ENCODE data around the gene FAM184A.

GRCh38 chr6:118939683-118940082, 138.8 kb downstream of the FAM184A start:
- TF ChIP-seq POLR2A (IDR thresholded peaks at IDR 0.05): no peak
- TF ChIP-seq CTCF (IDR thresholded peaks at IDR 0.05): no peak
- no peak for TF ChIP-seq POLR2AphosphoS5 (IDR thresholded peaks at IDR 0.05)
- no peak for TF ChIP-seq EP300 (IDR thresholded peaks at IDR 0.05)

All from suprapubic skin (tissue), 4 donors.